Measurements from ENCODE around the gene AFDN. TPM values are rescaled to one million over a fixed set of nuclear protein-coding genes. Genes with fewer than 3 reads are reported as not detected.

AFDN gene
- total RNA-seq, 1 experiment from 2014 or later, result 16.8 TPM

- in situ Hi-C loops (cut with HindIII; ENCODE audit: low pct_unique_long_range_greater_than_20kb, low sequenced_read_pairs), result no loop called here
Measured at GRCh38 chr6:167794161-167795157, 32.3 kb upstream of the AFDN start.

DNA sequence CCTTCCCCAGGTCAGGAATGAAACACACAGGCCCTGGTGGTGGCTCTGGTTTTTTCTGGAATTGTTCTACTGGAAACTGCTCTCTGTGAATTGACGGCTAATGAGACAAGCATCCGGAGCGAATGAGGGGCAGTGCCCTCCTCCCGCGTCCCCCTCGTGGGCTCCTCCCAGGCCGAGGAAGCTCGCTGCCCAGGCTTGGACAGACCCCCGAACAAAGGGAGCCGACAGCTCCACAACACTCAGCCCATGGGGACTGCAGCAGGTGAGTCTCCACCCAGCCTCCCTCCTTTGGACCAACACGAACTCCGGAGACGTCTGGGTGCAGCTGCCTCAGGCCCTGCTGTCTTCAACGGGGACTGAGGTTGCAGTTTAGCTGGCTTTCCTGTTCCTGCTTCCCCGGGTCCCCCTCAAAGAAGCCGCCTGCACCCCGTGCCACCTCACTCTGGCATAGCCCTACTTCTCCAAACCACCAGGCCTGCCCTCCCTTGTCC is 31.3 kb upstream of the AFDN start:
- DNase-seq (ENCODE audit: low read depth), result no peak
- in situ Hi-C loops (cut with HindIII; ENCODE audit: low pct_unique_long_range_greater_than_20kb, low sequenced_read_pairs), result no loop called here

More at GRCh38 chr6:167794161-167795157, 32.3 kb upstream of the AFDN start:
- no peak for DNase-seq (ENCODE audit: low read depth)

GRCh38 chr6:167795874-167796191 is 30.9 kb upstream of the AFDN start:
- in situ Hi-C loops (cut with HindIII; ENCODE audit: low pct_unique_long_range_greater_than_20kb, low sequenced_read_pairs), result no loop called here
- DNase-seq (ENCODE audit: low read depth), result no peak

GRCh38 chr6:167796192-167796981 is 30.3 kb upstream of the AFDN start:
- in situ Hi-C loops (cut with HindIII; ENCODE audit: low pct_unique_long_range_greater_than_20kb, low sequenced_read_pairs), result no loop called here
- no peak for DNase-seq (ENCODE audit: low read depth)

DNA sequence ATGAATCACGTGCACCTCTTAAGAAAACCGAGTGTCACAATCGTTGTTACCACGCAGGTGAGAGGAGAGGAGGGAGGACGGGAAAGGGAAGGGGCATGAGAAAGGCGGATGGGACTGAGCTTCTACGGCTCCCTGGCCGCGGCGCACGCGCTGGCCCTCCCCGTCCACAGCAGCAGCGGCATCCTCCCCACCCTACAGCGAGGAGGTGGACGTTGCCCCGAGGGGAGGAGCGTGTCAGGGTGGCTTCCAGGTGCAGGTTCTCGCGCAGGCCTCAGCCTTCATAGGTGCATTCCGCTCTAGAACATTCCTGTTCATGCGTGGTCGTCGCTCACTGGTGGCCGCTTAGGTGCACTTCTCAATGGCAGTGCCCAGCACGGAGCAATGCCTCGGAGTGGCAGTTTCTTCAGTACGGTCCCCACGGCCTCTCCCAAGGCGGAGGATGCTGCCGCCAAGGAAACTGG is 29.7 kb upstream of the AFDN start:
- DNase-seq (ENCODE audit: low read depth), result no peak
- in situ Hi-C loops (cut with HindIII; ENCODE audit: low pct_unique_long_range_greater_than_20kb, low sequenced_read_pairs), result no loop called here

DNA sequence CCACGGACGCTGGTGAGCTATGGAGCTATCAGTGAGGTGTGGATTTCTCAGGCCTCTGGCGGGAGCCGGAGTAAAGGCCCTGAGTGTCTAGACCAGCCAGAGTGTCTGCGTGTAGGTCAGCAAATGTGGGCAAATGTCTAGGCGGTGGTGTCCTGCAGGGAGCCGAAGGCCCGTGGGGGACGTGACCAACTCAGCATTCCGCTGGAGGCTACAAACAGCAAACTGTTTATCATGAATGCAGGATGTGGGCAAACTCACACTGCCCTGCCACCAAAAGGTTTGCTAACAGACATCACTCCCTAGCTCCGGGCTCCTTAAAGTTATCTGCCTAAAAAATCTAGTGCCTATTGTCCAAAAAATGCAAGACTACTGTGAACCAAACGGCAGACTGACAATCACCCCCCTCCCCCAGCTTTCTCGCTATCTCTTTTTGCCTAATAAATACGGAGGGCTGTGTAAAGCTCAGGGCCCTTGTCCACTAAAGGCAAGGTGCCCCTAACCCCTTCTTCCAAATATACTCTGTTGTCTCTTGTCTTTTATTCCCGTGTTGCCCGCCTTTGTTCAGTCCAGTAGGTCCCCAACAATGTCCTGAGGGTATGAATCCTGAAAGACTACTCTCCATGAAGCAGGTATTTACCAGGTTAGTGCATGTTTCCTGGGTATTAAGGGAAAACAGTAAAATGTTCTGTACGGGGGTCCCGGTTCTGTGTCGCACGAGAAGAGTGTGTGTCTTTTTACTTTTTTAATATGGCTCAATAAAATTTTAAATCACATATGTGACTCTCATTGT is 29.0 kb upstream of the AFDN start:
- no peak for DNase-seq (ENCODE audit: low read depth)
- in situ Hi-C loops (cut with HindIII; ENCODE audit: low pct_unique_long_range_greater_than_20kb, low sequenced_read_pairs), result no loop called here

DNA sequence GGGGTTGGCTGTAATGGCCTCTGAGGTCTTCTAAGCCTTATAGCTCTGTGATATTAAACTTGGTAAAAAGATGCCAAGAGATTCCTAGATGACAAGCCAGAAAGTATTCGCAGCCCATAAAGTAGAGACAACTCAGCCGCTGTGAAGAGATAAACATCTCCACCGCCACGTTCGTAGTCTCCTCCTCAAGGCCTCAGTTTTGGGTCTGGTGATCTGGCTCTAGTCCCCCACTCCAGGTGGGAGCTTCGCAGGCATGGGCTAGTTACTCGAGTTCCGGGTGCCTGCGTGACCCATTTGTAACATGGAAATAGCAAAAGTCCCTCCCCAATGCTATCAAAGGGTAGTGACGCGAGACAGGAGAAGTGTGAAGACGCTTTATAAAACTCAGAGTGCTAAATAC is 28.3 kb upstream of the AFDN start:
- DNase-seq (ENCODE audit: low read depth), result no peak
- in situ Hi-C loops (cut with HindIII; ENCODE audit: low pct_unique_long_range_greater_than_20kb, low sequenced_read_pairs), result no loop called here

DNA sequence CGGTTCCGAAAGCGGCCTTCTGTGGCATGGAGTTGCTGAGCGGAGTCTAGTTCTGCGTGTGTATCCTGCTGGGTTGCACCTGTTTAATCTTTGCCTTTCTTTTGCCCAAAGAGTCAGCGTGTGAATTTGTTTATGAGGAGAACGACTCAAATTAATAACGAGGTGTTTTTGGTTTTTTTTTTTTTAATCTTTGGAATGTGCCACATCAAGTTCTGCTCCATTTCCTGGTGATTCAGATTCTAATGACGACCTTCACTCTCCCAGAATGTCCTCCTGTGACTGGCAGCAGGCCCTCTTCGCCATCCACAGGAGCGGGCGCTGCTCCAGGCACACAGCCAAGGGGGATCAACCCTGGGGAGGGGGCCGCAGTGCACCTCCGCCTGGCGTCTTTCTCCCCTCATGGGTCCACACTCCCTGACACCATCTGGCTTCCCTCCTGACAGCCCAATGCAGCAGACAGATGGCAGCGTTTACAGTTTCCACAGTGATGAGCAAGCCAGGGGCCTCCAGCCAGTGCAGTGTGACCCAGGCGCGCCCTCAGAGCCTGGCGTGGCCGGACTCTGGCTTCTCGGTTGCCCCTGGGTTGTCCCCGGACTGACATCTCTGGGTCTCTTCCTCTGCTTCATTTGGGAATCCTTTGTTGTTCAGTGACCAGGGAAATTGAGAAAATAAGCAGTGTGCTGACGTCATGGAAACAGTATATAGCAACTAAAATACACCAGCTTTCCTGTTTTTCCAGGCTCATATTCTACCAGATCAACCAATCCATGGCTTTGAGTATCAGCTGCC is 27.5 kb upstream of the AFDN start:
- no peak for DNase-seq (ENCODE audit: low read depth)
- in situ Hi-C loops (cut with HindIII; ENCODE audit: low pct_unique_long_range_greater_than_20kb, low sequenced_read_pairs), result no loop called here

GRCh38 chr6:167800549-167800948 is 26.2 kb upstream of the AFDN start:
- in situ Hi-C loops (cut with HindIII; ENCODE audit: low pct_unique_long_range_greater_than_20kb, low sequenced_read_pairs), result no loop called here
- DNase-seq (ENCODE audit: low read depth), result no peak

- DNase-seq (ENCODE audit: low read depth), result no peak
- in situ Hi-C loops (cut with HindIII; ENCODE audit: low pct_unique_long_range_greater_than_20kb, low sequenced_read_pairs), result no loop called here
Measured at GRCh38 chr6:167801263-167801662, 25.4 kb upstream of the AFDN start.

DNA sequence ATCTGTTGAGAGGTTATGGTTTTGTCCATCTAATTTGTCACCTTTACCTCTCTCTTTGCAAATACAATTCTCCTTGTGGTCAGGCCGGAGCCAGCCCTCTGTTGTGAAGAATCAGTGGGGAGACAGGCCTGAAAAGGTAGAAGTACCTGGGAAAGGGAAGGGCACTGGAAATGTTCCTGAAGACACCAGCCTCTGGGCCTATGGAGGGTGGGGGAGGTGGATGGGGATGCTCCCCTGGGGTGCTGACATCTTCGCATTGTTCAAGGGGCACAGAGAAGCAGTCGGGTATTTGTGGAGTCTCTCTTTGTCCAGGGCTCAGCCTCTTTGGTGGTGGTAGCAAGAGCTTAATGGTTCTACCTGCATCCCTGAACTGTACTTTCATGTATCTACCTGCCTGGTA is 24.4 kb upstream of the AFDN start:
- DNase-seq (ENCODE audit: low read depth), result no peak
- in situ Hi-C loops (cut with HindIII; ENCODE audit: low pct_unique_long_range_greater_than_20kb, low sequenced_read_pairs), result no loop called here

DNA sequence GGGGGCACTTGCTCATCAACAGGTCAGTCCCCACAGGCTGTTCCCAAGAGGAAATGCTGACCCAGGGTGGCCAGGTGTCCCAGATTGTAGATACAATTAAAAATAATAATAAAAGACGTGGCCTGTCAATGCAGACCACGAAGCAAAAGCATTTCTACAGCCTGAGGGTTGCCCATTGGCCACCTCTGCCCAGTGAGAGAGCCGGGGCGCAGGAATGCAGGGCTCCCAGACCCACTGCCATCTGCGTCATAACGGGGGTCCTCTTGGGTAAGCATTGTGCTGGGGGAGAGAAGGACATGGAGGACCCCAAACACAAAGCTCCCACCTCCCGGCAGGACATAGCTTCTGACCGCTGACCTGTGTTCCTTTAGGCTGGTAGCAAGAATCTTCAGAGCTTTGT is 22.9 kb upstream of the AFDN start:
- in situ Hi-C loops (cut with HindIII; ENCODE audit: low pct_unique_long_range_greater_than_20kb, low sequenced_read_pairs), result no loop called here

GRCh38 chr6:167804281-167805013 is 22.3 kb upstream of the AFDN start:
- in situ Hi-C loops (cut with HindIII; ENCODE audit: low pct_unique_long_range_greater_than_20kb, low sequenced_read_pairs), result no loop called here
- DNase-seq (ENCODE audit: low read depth), result no peak

More for the DNA sequence above, 22.9 kb upstream of the AFDN start:
- DNase-seq (ENCODE audit: low read depth), result no peak

GRCh38 chr6:167805349-167806060 is 21.2 kb upstream of the AFDN start:
- DNase-seq (ENCODE audit: low read depth), result no peak
- in situ Hi-C loops (cut with HindIII; ENCODE audit: low pct_unique_long_range_greater_than_20kb, low sequenced_read_pairs), result no loop called here

- in situ Hi-C loops (cut with HindIII; ENCODE audit: low pct_unique_long_range_greater_than_20kb, low sequenced_read_pairs), result no loop called here
- DNase-seq (ENCODE audit: low read depth), result no peak
Measured at GRCh38 chr6:167806061-167806700, 20.5 kb upstream of the AFDN start.

DNA sequence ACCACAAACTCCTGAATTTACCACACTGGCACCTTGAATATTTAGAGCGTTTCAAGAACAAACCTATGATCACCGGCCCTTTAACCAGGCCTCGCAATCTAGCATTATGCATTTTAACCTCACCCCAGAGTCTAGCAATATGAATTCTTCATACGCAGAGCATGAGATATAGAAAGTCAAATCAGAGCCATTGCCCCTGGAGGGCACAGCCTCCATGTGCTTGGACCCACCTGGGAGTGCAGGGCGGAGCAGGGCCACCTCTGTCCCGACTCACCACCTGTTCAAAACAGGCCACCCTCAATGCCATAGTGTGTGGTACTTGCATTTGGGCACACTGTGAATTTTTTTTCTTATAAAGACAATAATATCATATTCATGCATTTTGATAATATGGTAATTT is 19.5 kb upstream of the AFDN start:
- in situ Hi-C loops (cut with HindIII; ENCODE audit: low pct_unique_long_range_greater_than_20kb, low sequenced_read_pairs), result no loop called here
- no peak for DNase-seq (ENCODE audit: low read depth)

All from Caki2 (cell line).